Limb (tissue), 2 donors: Measurements from ENCODE around the gene CATSPER1.
"Not testable (repeated sequence)": the region's sequence is repeated elsewhere in the genome, so short reads cannot be mapped to it uniquely, and the experiment has no call there.

Source experiments
- DNase-seq, 2 donors: peaks; one replicate each; pipeline ENCODE4 v3.0.0-alpha.2; 2016; ENCODE audit errors: extremely low spot score in 2 of 2

CATSPER1 gene

DNA sequence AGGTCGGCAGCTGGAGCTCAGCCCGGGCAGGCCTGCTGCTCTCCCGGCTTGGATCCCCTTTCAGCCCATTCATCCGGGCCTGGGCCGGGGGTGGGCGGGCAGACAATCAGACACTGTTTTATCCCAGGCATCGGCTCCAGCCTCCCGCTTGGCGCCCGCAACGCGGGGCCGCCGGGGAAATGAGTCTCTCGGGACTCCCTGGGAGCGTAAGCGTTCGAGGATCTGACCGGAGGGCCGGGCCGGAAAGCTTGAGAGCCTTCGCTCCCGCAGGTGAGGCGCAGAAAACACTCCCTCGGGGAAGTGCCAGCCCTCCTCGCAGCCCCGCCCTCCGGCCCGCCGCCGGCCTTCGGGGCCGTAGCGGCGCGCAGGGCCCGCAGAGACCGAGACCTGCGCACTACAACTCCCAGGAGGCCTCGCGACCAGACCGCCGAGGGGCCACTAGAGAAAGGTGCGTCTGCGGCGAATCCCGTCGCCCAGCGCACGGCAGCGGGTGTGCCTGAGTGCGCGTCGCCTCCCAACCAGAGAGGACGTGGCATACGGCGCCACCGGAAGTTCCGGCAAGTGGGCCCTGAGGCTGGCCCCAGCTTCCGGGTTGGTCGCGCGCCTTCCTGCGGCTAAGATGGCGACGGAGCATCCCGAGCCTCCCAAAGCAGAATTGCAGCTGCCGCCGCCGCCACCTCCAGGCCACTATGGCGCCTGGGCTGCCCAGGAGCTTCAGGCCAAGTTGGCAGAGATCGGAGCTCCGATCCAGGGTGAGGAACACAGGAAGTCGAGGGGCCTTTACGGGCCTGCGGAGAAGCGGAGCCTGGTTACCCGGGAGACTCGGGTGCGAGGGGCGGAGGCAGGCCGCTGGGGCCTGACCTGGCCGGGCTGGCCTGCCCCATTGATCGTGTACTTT is 25.7 kb upstream of the CATSPER1 start, which contains the start of gene SF3B2:
Gene SF3B2 (plus strand): TSS at position 599 of the 898 bp plus-strand sequence. CDS start 21 bp downstream, at position 620.
- DNase-seq = peak; percentile 97

DNA sequence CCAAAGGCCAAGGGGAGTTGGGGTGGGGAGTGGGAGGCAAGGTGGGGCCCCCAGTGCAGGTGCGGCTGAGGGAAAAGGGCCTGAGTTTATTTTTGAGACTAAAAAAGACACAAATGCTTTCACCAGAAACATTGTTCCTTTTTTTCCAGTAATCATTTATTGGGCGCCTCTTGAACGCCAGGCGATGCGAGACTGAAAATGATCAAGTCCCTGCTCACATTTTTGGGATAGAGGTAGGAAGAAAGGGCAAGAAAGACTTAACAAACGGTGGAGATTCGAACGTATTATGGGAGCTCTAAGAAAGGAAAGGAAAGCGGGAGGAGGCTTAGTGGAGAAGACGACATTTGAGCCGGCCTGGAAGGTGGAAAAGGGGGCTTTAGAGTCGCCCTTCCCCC is 25.1 kb upstream of the CATSPER1 start:
- no peak for DNase-seq

DNA sequence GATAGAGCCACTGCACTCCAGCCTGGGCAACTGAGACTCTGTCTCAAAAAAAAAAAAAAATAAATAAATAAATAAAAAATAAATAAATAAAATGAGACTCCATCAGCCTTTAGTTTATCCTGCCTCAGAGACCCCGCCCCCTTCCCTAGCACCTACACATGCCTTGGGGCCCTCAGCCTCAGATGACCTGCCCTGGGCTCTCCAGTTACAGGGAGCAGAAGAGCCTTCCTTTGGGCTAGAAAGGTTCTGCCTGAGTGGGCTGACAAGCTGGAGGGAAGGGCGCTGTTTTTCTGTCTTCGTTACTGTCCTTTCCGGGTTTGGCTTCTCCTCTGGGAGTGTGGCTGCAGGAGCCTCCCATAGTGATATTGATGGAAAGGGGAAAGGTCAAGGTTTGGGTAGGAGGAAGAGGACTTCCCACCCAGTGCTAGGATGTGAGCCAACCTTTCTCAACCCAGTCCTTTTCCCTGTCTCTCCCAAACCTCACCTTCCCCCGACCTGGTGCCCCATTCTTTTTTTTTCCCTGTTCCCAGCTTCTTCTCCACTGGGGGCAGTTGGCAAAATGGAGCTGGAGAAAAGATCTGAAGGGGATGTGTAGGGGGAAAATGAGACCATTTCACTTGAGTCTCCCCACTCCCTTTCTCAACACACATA is 24.4 kb upstream of the CATSPER1 start:
- no peak for DNase-seq

DNA sequence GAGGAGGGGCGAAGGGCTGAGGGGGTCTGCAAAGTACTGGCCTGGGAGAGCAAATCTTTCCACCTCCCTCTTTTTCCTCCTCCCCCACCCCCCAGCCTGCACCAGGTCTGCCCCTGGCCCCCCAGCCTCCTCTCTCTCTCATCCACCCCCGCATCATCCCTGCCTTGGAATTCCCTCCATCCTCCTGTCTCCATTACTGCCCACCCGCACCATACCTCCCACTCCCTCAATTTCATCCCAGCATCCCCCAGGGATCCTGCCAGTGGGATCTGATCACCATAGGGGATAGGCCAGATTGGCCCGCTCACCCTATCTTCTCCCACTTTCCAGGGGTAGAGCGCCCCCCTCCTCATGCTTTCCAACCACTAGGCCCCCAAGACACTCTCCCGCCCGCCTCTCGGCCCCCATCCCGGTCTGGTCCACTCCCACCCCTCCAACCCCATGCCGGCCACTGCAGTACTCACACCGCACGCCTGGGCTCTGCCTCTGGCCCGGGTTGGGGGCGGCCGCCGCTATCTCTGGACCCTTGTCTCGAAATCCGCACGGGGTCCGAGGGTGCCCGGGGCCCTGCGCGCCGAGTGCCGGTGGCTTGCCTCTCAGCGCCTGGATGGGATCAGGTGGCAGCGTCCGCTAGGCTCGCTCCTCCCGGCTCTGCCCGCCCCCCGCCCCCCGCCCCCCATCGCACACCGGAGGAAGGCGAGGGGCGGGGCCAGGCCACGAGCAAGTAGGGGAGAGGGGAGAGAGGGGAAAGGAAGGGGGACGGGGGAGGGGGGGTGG is 22.5 kb upstream of the CATSPER1 start, which contains the start of gene GAL3ST3:
Gene GAL3ST3 (minus strand): TSS at position 615 of the 777 bp plus-strand sequence. CDS start 3,746 bp downstream, outside the sequence.
- peak in 1 of 2 donors; percentile 73 for DNase-seq

DNA sequence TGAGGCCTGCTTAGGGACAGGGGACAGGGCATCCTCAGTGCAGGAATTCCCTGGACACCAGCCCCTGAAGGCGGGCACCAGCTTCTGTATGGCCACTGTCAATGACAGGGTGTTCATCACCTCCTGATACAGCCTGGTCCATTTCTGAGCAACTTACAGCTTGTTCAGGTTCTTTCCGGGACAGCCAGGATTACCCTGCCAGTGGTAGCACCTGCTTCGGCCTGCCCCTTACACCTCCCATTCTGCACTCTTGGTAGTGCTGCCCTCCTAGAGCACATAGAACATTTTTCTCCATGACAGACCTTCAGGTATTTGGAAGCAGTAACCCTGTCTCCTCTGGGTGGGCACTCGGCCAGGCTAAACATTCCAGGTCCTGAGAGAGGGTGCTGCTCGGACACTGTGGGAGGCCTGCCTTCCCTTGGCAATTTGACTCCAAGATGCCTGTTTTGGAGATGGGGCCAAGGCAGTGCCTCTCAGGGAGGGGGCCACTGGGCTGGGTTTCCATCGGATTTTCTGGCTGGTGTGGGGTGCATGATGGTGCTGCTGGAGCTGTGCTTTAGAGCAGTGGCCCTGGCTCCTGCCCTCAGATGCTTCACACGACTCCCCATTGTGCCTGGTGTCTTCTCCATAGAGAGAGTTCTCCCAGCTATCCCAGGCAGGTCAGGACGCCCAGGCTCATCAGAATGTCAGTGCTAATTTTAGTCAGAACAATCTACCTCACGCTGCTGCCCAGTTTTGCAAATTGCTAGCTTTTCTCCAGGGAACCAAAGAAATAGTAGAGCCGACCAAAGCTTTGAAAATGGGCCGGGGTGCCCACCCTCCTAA is 21.5 kb upstream of the CATSPER1 start:
- no peak for DNase-seq

DNA sequence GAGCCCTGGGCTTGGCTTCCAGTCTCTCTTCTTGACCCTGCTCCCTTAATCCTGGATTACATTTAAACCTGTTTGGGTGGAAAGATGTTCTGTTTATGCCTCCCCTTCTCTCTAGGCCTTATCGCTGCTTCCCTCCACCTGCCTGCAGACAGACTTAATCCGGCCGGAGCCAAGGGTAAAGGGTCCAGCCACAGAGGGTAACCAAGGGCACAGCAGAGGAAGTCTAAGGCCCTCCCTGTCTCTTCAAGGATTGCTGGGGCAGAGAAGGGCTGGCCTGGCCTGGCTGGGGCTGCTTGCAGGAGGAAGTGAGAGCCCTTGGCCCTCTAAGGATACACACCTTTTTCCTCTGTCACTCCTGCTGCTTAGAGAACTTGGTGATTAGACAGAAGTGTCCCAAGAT is 20.6 kb upstream of the CATSPER1 start:
- no peak for DNase-seq

DNA sequence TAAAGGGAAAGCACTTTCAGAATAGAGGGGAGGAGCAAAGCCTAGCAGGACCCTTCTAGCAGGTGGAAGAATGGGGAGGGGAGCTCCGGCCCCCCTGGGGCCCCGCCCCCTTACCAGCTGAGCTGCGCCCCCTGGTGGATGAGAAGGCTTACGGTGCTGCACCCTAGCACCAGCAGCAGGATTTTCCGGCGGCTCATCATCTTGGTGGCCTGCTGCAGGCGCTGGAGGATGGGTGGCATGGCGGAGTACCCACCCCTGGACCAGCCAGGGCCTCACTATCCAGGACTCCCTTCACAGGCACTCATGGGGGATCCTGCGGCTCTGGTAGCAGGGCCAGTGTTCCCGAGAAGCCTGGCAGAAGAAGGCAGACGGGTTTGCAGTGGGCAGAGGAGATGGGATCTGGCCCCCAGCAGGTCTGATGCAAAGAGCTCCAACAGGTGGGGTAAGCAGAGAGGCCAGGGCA is 18.9 kb upstream of the CATSPER1 start:
- DNase-seq = peak; percentile 64 to 83

DNA sequence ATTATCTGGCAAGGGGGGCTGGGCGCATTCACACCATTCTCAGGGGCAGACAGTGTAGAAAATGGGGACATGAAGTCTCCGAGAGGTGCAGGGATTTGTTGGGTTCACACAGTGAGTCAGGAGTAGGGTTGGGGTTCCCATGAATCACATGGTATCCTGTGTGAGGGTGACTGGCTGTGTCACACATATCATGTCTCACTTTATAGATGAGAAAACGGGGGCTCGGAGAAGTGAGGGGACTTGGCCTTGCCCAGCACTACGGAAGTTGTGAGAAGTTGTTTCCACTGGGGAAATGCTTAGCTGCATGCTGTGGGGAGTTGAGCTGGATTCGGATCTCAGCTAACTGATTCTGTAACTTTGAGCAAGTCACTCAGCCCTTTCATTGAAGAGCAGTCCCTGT is 18.5 kb upstream of the CATSPER1 start:
- DNase-seq = no peak

DNA sequence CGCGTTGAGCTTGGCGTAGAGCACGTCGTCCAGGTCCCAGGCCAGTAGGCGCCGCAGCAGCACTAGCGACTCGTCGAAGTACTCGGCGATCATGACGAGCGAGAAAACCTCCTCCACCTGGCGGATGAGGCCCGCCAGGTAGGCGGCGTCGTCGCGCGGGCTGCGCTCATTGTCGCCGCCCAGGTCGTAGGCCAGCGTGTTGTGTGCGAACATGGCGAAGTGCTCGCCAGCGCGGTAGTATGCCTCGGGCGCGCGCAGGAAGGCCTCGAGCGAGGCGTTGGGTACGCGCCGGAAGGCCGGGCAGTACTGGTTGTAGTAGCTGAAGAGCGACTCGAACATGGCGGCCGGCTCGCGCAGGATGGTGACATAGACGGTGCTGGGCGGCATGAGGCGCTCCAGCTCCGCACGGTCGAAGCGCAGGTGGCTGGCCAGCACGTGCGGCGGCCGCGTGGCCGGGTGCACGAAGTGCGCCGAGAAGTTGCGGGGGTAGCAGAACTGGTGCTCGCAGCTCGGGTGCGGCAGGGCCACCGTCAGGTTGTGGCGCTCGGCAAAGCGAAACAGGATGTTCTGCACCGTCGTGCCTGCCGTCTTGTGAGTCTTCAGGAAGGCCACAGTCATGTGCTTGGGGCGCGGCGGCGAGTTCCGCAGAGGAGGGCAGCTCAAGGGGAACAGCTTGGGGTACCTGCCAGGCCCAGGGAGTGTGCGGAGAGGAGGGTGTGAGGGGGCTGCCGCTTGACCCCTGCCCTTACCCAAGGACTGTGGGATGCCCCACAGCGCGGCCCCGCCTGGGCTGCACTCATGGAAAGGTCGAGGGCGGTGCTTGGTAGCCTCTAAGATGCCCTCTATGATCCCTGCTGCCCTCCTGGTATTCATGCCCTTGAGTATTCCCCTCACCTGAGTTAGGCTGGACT is 17.0 kb upstream of the CATSPER1 start:
- DNase-seq = no peak

DNA sequence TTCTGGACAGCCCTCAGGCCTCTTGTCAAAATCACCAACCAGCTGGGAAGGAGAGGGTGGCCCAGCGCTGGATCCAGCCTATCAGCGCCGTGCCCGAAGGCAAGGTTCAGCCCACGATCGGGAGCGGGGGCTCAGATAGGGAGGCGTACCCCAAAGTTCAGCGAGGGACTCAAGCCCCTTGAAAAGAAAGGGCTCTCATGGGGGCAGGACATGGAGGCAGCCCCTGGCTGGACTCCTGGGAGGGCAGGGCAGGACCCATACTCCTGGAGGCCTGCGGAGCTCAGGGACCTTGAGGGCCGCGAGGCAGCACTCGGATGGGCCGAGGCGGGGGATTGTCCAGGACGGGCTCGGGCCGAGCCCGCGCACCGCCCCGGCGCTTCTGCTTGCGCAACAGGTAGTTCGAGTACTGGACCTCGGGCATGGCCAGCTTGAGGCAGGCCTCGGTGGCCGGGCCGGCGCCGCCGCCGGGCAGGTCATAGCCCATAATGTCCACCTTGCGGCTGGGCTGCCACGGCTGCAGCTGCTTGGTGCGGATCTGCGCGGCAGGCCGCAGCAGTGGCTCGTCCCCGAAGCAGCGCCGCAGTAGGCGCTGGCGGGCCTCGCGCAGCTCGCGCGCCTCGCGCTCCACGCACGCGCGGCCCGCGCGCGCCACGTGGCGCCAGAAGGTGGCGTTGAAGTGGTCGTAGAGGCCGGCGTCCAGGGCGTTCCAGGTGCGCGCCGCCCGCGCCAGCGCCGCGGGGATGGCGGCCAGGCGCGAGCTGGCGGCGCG is 16.1 kb upstream of the CATSPER1 start:
- DNase-seq = no peak

DNA sequence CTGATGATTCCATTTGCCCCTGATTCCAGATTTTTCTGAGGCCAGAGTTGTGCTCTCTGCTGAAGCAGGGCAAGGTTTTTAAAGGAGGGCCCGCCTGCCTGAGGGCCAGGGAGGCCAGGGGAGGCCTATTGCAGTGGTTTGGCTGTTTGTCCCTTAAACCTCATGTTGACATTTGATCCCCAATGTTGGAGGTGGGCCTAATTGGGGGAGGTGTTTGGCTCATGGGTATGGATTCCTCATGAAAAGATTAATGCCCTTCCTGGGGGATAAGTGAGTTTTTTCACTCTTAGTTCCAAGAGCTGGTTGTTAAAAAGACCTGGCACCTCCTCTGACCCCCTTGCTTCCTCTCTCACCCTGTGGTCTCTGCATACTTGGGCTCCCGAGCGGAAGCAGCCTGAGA is 13.5 kb upstream of the CATSPER1 start:
- no peak for DNase-seq

DNA sequence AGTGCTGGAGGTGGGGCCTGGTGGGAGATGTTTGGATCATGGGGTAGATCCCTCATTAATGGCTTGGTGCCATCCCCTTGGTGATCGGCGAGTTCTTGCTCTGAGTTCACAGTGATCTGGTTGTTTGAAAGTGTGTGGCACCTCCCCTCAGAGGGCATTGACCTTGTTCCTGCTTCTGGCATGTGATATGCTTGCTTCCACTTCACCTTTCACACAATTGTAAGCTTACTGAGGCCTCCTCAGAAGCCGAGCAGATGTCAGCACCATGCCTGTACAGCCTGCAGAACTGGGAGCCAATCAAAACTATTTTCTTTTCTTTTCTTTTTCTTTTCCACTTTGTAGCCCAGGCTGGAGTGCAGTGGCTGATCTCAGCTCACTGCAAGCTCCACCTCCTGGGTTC is 11.0 kb upstream of the CATSPER1 start:
- no peak for DNase-seq

DNA sequence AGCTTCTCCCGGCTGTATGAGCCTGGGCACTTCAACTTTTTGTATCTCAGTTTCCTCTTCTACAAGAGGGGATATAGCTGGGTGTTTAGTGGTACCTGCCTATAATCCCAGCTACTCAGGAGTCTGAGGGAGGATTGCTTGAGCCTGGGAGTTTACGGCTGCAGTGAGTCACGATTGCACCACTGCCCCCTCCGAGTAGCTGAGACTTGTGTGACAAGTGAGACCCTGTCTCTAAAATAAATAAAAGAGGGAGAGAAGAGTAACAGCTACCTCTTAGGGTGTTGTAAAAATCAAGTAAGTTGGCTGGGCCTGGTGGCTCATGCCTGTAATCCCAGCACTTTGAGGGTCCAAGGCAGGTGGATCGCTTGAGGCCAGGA is 10.0 kb upstream of the CATSPER1 start:
- no peak for DNase-seq

DNA sequence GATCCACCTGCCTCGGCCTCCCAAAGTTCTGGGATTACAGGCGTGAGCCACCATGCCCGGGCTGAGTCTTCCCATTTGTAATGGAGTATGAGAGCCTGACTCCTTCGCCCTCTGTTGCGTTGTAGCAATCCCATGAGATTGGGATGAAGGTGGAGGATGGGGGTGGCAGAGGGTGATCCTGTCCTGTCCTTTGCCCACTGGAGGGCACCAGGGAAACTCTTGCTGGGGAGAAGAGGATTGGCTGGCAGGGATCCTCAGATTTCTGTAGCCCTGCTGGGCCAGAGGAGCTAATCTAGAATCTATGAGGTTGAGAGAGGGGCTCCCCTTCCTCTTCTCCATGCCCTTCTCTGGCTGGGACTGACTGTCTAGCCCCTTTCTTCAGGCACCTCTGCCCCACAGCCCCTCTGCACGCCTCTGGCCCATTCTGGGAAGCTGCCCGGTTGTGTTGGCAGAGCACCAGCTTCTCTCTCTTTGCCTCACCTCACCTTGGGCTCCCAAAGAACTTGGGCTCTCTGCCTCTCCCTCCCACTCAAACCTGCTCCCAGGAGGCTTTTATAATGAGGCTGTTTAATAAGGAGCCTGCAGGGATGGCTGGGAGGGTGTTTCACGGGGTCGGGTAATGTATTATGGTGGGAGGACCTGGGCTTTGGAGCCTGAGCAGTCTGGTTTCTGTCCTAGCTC is 9.5 kb upstream of the CATSPER1 start:
- DNase-seq = no peak

DNA sequence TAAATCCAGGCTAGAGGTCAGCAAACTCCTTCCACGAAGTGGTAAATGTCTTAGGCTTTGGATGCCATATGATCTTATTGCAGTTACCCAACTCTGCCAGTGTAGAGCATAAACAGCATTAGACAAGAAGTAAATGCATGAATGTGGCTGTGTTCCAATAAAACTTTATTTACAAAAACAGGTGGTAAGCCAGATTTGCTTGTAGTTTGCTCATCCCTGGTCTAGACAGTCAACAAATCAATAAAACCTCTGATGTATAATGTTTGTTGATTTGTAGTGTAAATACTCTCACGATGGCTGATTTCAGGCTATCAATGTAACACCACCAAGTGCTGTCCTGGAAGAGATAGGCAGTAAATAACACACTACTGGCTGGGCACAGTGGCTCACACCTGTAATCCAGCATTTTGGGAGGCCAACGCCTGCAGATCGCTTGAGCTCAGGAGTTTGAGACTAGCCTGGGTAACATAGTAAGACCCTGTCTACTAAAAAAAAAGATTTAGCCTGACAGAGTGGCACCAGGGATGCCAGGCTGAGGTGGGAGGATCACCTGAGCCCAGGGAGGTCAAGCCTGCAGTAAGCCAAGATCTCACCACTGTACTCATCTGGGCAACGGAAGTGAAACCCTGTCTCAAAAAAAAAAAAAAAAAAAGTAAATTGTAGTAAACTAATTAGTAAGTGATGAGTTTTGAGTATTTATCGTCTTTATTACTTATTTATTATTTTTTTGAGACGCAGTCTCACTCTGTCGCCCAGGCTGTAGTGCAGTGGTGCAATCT is 6.9 kb upstream of the CATSPER1 start:
- DNase-seq = no peak

DNA sequence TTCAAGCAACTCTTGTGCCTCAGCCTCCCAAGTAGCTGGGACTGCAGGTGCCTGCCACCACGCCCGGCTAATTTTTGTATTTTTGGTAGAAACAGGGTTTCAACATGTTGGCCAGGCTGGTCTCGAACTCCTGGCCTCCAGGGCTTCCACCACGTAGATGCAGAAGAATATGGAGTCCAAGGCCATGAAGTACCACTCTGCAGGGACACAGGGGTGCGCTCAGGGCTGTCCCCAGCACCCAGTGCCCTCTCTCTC is 3.2 kb downstream of the CATSPER1 start:
- not testable (repeated sequence) for DNase-seq

DNA sequence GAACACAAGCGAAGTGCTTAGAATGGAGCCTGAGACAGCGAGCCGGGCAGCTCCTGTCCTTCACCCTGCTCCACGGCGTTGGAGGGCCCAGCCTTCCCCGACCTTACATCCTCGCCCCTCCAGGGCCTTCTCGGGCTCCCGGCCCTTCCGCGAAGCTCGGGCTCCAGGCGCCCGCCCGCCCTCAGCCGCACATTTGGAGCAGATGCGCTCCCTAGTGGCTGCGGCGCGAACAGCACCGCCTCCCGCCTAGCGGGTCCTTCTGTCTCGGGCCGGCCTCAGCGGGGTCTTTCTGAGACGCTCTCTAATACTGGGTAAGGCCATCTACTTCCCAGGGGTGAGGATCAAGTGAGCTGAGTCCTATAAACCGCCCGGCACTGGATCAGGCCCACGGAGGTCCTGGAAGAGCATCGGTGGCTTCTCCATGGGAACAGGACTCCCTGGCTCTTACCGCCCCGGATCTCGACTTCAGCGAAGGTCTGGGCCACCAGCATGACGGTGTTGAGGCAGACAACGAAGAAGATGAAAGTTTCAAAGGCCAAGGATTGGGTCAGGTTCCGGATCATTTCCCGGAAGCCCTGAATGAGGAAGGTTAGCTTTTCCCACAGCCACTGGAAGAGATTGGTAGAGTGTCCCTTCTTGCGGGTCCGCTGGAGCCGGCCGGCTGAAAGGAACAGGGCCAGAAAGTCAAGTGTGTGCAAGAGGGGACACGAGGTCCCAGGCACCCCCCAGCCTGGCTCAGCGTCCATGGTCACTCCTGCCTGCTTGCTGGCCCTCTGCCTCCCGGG is 3.7 kb downstream of the CATSPER1 start:
- peak; percentile 49 to 87 for DNase-seq
